HTERT RPE-1 (cell line): ENCODE results near the gene MARVELD1.

Experiments used
- in situ Hi-C: fragments of 300-500 bp; cut with MboI; formaldehyde crosslinking; loops from 4 replicates; pipeline ENCODE4 v1.14.3; 2020; ENCODE audit warnings: low sequenced_read_pairs

The MARVELD1 gene

GRCh38 chr10:97719602-97720001 lies 6.1 kb downstream of the MARVELD1 start:
- in situ Hi-C loops: no loop called here

- in situ Hi-C loops: no loop called here
Measured at GRCh38 chr10:97721871-97722780, 8.6 kb downstream of the MARVELD1 start.

- in situ Hi-C loops: no loop called here
Measured at GRCh38 chr10:97723001-97723400, 9.5 kb downstream of the MARVELD1 start.

- in situ Hi-C loops: no loop called here
Measured at GRCh38 chr10:97724341-97724941, 10.9 kb downstream of the MARVELD1 start.

- in situ Hi-C loops: no loop called here
Measured at GRCh38 chr10:97726636-97727178, 13.2 kb downstream of the MARVELD1 start.

- in situ Hi-C loops: no loop called here
Measured at GRCh38 chr10:97729014-97729413, 15.5 kb downstream of the MARVELD1 start.

- in situ Hi-C loops: no loop called here
Measured at GRCh38 chr10:97731346-97732051, 18.0 kb downstream of the MARVELD1 start.

GRCh38 chr10:97732052-97732359 lies 18.5 kb downstream of the MARVELD1 start:
- in situ Hi-C loops: no loop called here

- in situ Hi-C loops: no loop called here
Measured at GRCh38 chr10:97733256-97733655, 19.7 kb downstream of the MARVELD1 start.

- in situ Hi-C loops: no loop called here
Measured at GRCh38 chr10:97734021-97734420, 20.5 kb downstream of the MARVELD1 start.

- in situ Hi-C loops: no loop called here
Measured at GRCh38 chr10:97736403-97736901, 22.9 kb downstream of the MARVELD1 start.

- in situ Hi-C loops: no loop called here
Measured at GRCh38 chr10:97736902-97737769, 23.6 kb downstream of the MARVELD1 start, which contains the start of gene ZFYVE27. TSS of gene ZFYVE27 (plus strand) at chr10:97737128. CDS start at chr10:97738478, 1,350 bp downstream.

GRCh38 chr10:97737770-97738265 lies 24.3 kb downstream of the MARVELD1 start:
- in situ Hi-C loops: no loop called here

GRCh38 chr10:97738616-97739015 lies 25.1 kb downstream of the MARVELD1 start:
- in situ Hi-C loops: no loop called here

- in situ Hi-C loops: no loop called here
Measured at GRCh38 chr10:97740613-97741012, 27.1 kb downstream of the MARVELD1 start.

- in situ Hi-C loops: no loop called here
Measured at GRCh38 chr10:97743169-97743943, 29.8 kb downstream of the MARVELD1 start.

- in situ Hi-C loops: no loop called here
Measured at GRCh38 chr10:97744405-97745035, 31.0 kb downstream of the MARVELD1 start.

GRCh38 chr10:97747573-97747972 lies 34.0 kb downstream of the MARVELD1 start:
- in situ Hi-C loops: no loop called here

GRCh38 chr10:97748116-97748515 lies 34.6 kb downstream of the MARVELD1 start:
- in situ Hi-C loops: no loop called here
